ENCODE data around the gene MCF2L.

The MCF2L gene

DNA sequence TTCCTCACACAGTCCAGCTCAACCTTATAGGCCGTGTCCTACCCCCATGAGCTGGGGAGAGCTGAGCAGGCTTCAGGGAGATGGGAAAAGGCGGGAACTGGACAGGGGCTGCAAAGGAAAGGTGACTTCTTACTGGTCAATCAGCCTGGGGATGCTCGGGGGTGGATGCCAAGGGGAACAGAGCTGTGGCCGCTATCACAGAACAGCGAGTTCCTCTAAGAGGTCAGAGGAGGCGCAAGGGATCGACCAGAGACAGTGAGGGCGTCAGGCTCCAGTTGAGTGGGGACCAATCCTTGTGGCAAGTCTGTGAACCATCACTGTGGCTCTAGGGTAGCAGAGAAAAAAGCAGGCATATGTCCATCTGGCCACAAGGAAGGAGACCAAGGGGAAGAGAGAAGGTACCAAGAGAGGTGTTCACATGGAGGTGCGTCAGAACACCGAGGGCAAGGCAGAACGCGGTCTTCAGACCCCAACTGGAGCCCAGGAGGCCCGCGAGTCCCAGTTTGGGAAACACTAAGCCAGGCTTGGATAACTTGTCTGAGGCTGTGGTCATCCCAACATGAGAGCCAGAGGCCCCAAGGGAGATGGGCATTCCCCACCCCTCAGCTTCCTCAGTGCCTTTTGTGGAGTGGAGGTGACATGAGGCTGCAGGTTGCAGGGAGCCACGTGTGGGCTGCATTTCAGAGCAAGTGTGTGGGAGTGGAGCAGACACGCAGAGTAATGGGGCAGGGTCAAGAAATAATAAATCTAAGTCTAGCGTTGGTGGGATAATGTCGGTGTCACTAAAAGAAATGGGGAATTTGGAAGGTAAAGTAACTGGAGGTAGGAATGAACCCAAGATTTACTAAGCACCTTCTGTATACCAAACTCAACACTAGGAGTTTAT, 157.5 kb downstream of the MCF2L start:
- DNase-seq (ENCODE audit: low read depth): no peak

DNA sequence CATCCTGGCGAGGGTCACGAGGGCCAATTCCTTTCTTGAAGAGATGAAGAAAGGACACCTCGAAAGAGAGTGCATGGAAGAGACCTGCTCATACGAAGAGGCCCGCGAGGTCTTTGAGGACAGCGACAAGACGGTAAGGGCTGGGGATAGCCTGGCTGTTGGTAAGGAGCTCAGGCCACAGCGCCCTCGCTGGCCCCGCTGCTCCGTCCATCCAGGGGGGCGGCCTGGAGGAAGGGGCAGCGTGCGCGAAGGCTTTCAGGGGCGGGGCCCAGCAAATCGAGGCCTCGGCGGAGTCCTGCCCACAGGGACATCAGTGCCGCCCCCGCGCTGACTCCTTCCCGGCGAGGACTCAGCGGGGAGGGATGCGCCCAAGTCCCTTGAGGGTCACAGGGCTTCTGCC, 160.5 kb downstream of the MCF2L start:
- no peak for DNase-seq (ENCODE audit: low read depth)

DNA sequence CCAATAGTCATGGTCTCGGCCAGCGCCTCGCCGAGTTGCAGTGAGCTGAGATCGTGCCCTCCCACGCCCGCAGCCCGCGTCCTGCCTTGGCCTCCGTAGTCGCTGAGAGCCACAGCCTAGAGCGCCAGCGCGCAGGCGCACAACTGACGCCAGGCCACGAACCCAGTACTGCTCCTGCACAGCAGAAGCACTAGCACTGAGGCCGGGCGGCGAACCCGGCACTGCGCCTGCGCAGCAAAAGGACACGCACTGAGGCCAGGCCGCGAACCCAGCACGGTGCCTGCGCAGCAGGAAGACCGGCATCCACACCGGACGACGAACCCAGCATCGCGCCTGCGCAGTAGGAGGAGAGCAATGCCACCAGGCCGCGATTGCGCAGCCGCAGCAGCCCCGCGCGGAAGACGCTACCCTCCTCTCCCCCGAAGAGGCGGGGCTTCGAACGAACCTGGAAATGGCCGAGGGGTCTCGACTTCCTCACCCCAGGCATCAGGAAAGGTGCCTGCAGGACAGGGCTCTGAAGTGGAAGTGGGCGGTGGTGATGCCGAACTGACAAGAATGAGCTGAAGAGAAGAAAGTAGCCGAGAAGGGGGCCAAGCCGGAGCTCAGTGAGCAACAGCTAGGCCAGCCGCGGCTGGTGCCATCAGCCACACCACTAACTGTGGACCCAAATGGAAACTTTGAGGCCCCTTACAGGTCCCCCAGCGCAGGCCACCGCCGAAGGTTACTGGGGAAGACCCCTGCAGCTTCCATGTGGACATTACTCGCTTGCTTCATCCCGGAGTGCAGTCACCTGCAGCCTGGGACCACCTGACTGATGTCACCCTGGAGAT, 161.1 kb downstream of the MCF2L start:
- no peak for DNase-seq (ENCODE audit: low read depth)

DNA sequence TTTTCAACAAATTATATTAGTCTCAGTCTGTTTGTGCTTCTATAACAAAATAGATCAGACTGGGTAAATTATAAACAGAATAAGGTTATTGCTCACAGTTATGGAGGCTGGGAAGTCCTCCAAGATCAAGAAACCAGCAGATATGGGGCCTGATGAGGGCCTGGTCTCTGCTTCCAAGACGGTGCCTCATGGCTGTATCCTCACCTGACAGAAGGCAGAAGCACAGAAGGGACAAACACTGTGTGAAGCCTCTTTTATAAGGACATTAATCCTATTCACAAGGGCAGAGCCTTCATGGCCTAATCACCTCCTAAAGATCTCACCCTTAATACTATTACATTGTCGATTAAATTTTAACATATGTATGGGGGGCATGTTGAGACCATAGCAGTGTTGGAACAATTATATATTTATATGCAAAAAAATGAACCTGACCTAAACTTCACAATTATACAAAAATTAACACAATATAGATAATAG, 166.3 kb downstream of the MCF2L start:
- DNase-seq (ENCODE audit: low read depth): no peak

DNA sequence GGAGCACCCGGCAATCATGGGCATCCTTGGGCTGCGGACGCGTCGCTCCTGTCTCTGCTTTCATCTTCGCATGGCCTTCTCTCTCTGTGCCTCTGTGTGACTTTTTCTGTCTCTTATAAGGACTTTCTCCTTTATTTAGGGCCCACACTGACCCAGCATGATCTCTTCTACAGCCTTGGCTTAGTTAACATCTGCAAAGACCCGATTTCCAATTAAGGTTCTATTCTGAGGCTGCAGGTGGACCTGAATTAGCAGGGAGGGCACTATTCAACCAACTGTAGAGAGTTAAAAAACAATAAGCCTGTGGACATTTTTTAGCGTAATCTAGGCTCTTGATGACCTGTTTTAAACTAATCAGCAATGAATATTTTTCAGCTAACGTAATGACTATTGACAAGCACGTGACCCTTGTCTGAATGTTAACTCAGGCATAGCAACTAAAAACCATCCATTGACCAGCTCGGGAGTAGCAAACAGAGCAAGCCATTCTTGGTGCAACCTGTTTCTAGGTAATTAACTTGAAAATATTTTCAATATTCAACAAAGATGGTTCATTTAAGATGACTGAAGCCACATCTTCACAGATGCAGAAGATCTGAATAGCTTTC, 168.8 kb downstream of the MCF2L start:
- DNase-seq (ENCODE audit: low read depth): no peak

DNA sequence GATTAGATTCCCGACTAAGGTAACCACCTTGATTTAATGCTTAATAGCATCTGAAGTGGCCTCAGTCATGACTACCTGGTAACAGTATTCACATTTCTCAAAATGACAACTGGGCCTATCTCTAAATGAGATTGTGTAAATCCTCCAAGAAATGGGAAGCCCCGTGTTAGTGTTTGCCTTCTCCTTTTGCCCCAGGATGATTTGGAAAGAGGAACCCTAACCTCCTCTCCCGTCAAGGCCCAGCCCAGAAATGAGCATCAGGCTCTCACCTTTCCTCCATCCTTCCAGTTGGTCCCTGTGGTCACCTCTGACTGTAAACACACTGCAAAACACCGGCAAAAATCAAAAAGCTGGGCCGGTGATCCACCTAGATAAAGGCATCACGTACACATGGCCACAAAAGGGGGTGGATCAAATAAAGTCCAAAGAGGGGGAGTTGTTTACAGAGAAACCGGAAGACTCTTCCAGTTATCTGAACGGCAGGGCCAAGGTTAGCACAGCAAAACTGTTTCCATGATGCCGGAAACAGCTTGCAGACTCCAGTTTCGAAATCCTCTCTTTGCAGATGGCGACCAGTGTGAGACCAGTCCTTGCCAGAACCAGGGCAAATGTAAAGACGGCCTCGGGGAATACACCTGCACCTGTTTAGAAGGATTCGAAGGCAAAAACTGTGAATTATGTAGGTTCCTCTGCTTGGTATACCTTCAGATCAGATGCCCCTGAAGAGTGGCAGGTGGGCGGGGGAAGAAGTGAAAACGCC, 170.0 kb downstream of the MCF2L start:
- no peak for DNase-seq (ENCODE audit: low read depth)

DNA sequence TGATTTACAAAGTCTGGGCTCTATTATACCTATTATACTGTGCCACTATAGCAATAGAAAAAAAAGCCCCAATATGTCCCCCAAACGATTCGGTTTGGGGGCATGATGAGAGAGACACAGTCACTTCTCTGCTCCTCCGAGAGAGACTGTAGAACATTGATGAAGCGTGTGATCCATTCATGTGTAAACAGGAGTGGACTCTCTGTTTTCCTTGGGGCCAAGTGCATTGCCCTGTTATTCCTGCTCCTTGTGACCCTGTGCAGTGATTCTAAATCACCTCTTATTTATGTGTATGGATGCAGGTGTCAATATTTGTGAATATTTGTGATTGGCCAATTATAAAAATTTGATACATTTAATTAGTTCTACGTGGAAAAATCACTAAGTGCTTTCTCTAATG, 170.6 kb downstream of the MCF2L start:
- no peak for DNase-seq (ENCODE audit: low read depth)

DNA sequence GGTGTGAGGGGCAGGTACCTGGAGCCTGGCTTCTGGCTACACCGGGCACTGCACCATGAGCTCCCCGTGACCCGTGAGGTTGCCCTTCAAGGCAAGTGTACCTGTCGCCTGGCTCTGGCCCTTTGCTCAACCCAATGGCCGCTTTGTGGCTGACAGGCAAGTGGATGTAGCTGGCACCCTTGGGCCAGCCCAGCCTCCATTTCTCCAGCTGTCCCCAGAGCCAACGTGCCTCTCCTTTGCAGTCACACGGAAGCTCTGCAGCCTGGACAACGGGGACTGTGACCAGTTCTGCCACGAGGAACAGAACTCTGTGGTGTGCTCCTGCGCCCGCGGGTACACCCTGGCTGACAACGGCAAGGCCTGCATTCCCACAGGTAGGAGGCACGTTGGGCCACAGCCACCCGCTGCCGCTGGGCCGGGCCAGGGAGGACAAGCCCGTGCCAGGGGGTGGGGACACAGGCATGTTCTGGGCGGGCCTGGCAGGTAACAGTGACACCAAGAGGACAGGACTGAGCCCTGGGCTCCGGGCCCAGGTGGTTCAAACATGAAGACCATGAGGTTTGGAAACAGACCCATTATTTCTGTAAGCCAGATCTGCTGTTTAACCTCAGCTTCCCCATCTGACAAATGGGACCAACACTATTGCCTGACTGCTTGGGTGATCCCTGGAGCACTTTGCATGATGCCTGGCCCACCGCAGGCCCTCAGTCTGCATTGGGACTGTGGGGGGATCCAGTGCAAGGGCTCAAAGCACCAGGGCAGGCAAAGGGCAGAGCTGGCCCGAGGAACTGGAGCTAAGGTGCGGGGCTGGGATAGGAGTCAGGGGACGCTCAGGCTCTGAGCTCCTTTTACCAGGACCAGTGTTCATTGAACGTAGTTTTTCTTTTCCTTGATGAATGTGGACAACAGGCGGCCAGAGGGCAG, 171.9 kb downstream of the MCF2L start:
- no peak for DNase-seq (ENCODE audit: low read depth)

DNA sequence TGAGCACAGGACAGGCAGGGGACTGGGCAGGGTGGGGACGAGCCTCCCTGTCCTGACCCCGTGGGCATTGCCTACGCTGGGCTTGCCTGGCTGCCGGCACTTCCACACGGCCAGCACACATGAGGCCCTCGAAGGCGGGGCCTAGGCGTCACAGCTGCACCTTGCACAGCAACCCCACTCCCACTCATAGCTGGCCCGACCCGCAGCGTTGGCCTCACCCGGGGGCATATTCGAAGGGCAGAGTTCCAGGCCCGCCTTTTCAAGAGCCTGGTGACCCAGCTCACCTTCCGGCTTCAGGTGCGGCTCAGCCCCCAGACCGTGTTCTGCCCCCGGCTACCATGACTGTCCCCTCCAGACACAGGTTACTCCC, 172.6 kb downstream of the MCF2L start:
- no peak for DNase-seq (ENCODE audit: low read depth)

DNA sequence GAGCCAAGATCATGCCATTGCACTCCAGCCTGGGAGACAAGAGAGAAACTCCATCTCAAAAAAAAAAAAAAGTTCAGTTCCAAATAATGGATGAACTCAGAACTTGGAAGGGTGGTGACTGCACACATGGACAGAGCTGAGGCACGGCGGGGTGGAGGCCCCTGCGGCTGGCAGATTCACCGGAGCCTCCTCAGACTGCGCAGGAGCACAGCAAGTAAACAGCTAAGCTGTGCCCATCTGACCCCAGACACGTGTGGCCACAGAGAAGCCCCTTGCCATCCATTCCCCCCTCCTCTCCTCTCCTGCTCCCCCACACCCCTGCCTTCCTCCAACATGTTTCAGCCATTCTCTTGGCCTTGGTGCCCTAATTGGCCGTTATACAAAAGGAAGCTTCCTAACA, 173.9 kb downstream of the MCF2L start:
- no peak for DNase-seq (ENCODE audit: low read depth)

DNA sequence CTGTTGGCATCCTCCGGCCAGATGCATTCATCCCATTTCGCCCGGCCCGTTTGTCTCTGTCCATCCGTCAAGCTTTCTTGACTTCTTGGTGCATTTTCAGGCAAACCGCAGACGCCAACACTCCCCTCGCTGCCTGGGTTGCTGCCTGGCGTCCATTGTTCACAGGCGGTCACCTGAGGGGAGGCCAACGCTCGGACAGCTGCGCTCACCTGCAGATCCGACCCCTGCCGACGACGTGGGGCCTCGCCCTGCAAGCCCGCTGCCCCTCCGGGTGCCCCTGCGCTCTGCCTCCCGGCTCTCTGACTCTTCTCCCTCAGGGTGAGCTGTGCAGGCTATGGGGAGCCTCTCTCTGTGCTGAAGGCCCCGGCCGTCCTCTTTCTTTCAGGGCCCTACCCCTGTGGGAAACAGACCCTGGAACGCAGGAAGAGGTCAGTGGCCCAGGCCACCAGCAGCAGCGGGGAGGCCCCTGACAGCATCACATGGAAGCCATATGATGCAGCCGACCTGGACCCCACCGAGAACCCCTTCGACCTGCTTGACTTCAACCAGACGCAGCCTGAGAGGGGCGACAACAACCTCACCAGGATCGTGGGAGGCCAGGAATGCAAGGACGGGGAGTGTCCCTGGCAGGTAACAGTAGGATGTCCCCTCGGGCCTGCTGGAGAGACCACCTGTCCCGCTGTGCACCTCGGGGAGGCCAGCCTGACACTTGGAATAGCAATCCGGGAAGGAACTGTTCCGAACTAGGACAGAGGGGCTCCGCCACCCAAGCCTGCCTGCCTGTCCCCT, 174.6 kb downstream of the MCF2L start:
- no peak for DNase-seq (ENCODE audit: low read depth)

DNA sequence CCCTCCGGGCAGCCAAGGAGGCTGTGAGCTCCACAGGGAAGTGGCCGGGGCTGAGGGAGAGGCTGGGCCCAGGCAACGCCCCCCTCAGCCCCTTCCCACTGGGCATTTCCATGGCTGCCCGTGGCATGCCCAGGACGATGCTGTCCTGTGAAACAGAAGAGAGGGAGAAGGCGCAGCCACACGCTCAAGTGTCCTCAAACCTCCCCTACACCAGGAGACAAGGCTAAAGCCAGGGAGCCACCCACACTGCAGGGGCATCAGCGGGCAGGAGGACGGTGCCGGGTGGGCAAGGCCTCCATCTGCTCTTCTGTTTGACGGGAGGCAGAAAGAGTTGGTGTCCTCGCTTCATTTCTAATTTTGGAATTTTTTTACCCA, 175.2 kb downstream of the MCF2L start:
- DNase-seq (ENCODE audit: low read depth): no peak

DNA sequence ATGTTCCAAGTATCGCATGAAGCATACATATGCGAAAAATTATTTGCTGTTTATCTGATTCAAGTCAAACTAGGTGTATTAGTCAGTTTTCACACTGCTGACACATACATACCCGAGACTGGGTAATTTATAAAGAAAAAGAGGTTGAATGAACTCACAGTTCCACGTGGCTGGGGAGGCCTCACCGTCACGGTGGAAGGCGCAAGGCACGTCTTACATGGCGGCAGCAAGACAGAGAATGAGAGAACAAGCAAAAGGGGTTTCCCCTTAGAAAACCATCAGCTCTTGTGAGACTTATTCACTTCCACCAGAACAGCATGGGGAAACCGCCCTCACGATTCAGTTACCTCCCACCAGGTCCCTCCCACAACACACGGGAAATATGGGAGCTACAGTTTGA, 176.5 kb downstream of the MCF2L start:
- DNase-seq (ENCODE audit: low read depth): no peak

DNA sequence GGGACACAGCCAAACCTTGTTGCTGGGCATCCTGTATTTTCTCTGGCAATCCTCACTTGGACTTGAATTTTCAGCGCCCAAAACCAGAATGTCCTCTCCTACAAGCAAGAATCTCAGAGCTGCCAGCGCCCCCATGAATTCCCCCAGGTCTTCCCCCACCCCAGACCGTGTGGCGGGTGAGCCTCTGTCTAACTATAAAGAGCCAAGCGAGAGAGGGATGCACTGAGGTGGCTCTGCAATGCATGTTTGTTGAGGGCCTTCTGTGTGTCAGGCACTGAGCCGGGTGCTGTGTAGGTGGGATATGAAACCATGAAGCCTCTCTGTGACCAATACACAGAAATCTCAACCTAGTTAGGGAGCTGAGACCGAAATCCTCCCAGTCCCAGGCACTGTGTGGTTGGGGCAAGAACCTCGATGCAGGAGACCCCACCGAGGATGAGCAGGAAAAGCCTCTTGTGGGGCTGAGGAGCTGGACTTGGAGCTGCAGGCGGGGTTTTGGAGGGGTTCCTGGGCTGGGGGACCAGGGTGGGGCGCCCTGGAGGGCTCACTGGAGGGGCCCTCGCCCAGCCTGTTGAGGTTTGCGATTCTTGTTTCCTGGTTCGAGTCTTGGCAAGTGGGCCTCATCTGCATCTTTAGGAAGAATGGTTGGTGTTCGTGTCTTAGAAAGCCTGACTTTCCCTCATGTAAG, 177.0 kb downstream of the MCF2L start:
- DNase-seq (ENCODE audit: low read depth): no peak

DNA sequence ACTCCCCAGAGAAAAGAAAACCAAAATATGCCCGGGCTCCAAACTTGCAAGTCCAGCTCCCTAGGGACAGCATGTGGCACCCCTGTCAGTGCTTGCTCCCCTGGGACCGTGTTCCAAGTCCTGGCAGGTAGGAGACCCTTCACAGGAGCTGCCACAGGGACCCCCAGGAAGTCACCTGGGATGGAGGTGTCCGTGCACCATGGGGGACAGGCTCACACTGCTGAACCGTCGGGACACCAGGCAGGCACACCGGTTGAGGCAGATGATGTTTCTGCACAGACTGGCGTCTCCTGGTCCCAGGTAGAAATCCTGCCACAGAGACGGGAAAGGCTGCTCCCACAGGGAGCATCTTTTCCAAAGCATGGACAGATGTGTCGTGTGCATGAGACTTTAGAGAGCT, 177.7 kb downstream of the MCF2L start:
- DNase-seq (ENCODE audit: low read depth): no peak

DNA sequence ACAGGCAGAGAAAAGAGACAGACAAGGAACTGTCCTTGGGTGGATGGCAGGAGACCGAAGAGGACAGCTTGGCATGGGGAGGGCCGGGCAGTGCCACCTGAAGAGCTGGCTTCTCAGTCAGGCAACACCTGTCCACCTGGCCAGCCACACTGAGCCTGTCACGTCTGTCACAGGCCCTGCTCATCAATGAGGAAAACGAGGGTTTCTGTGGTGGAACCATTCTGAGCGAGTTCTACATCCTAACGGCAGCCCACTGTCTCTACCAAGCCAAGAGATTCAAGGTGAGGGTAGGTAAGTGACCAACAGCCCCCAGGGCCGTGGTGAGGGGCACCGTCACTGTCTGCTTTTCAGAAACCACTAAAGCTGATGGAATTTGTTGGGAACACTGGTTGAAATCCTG, 178.2 kb downstream of the MCF2L start:
- no peak for DNase-seq (ENCODE audit: low read depth)

DNA sequence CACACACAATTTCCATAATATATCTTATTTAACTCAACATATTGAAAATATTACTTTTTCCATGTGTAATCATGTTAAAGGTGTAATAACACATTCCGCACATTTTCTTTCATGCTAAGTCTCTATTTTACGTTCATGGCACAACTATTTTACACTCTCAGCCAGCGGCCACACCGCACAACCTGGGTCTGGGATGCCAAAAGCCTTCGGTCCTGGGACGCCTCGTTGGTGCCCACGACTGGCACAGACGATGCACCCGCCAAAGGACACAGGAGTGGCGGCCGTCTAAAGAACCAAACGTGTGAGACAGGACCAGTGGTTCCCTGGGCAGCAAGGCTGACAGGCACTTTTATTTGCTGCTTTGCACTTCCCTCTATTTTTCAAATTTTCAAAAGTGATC, 179.4 kb downstream of the MCF2L start:
- no peak for DNase-seq (ENCODE audit: low read depth)

DNA sequence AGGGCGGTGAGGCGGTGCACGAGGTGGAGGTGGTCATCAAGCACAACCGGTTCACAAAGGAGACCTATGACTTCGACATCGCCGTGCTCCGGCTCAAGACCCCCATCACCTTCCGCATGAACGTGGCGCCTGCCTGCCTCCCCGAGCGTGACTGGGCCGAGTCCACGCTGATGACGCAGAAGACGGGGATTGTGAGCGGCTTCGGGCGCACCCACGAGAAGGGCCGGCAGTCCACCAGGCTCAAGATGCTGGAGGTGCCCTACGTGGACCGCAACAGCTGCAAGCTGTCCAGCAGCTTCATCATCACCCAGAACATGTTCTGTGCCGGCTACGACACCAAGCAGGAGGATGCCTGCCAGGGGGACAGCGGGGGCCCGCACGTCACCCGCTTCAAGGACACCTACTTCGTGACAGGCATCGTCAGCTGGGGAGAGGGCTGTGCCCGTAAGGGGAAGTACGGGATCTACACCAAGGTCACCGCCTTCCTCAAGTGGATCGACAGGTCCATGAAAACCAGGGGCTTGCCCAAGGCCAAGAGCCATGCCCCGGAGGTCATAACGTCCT, 180.0 kb downstream of the MCF2L start:
- DNase-seq (ENCODE audit: low read depth): no peak
